ENCODE measurements around the gene MCM3AP.
"Not testable (repeated sequence)": the region's sequence is repeated elsewhere in the genome, so short reads cannot be mapped to it uniquely, and the experiment has no call there.

DNA sequence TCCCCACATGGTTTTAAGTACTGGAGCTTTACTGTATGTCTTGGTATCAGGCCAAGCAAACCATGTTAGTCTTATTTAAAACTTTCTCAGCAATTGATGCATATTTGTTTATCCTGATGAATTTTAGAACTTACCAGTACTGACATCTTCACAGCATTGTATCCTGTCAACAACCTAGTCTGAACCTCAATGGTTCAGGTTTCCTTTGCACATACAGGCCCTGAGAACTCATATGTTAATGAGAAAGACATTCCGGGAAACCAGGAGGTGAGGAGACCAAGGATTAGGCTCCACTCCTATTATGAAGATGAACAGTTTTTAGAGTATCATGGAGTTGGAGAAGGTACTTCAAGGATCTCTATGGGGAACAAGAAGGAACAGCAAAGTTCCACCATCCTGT, 43.8 kb downstream of the MCM3AP start:
- TF ChIP-seq, protein P1, sequence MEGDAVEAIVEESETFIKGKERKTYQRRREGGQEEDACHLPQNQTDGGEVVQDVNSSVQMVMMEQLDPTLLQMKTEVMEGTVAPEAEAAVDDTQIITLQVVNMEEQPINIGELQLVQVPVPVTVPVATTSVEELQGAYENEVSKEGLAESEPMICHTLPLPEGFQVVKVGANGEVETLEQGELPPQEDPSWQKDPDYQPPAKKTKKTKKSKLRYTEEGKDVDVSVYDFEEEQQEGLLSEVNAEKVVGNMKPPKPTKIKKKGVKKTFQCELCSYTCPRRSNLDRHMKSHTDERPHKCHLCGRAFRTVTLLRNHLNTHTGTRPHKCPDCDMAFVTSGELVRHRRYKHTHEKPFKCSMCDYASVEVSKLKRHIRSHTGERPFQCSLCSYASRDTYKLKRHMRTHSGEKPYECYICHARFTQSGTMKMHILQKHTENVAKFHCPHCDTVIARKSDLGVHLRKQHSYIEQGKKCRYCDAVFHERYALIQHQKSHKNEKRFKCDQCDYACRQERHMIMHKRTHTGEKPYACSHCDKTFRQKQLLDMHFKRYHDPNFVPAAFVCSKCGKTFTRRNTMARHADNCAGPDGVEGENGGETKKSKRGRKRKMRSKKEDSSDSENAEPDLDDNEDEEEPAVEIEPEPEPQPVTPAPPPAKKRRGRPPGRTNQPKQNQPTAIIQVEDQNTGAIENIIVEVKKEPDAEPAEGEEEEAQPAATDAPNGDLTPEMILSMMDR (IDR thresholded peaks at IDR 0.05; ENCODE audit: insufficient read depth, low read length, poor library complexity, severe bottlenecking), result not testable (repeated sequence)
- TF ChIP-seq EZH2phosphoT487 (conservative IDR thresholded peaks at IDR 0.05; ENCODE audit: low read length), result not testable (repeated sequence)

All from SU-DHL-6 (cell line).